ENCODE results near the gene TUBB6.

The TUBB6 gene

GRCh38 chr18:12315911-12316310 is 7.9 kb downstream of the TUBB6 start:
- no peak for DNase-seq

GRCh38 chr18:12317664-12318333 is 9.8 kb downstream of the TUBB6 start:
- DNase-seq, result no peak

- DNase-seq, result no peak
These were observed 10.3 kb downstream of the TUBB6 start for GRCh38 chr18:12318334-12318697.

GRCh38 chr18:12318857-12319256 is 10.8 kb downstream of the TUBB6 start:
- no peak for DNase-seq

GRCh38 chr18:12321333-12321732 is 13.3 kb downstream of the TUBB6 start:
- no peak for DNase-seq

- no peak for DNase-seq
These were observed 17.1 kb downstream of the TUBB6 start for GRCh38 chr18:12324991-12325725.

- DNase-seq, result no peak
These were observed 17.7 kb downstream of the TUBB6 start for GRCh38 chr18:12325726-12326245.

GRCh38 chr18:12326711-12327460 is 18.8 kb downstream of the TUBB6 start:
- no peak for DNase-seq

- peak; percentile 75 for DNase-seq
These were observed 19.6 kb downstream of the TUBB6 start for GRCh38 chr18:12327510-12328178.

GRCh38 chr18:12328179-12328823 is 20.3 kb downstream of the TUBB6 start:
- no peak for DNase-seq

- no peak for DNase-seq
These were observed 21.2 kb downstream of the TUBB6 start for GRCh38 chr18:12329125-12329698.

- no peak for DNase-seq
These were observed 22.7 kb downstream of the TUBB6 start for GRCh38 chr18:12330766-12331165.

GRCh38 chr18:12333506-12334290 is 25.7 kb downstream of the TUBB6 start:
- no peak for DNase-seq

GRCh38 chr18:12334366-12334808 is 26.3 kb downstream of the TUBB6 start:
- DNase-seq, result no peak

GRCh38 chr18:12334863-12335262 is 26.8 kb downstream of the TUBB6 start:
- DNase-seq, result no peak

- DNase-seq, result no peak
These were observed 27.5 kb downstream of the TUBB6 start for GRCh38 chr18:12335503-12335902.

- DNase-seq, result no peak
These were observed 28.2 kb downstream of the TUBB6 start for GRCh38 chr18:12336171-12336613.

GRCh38 chr18:12336887-12337286 is 28.8 kb downstream of the TUBB6 start:
- DNase-seq, result no peak

GRCh38 chr18:12338382-12338781 is 30.3 kb downstream of the TUBB6 start:
- no peak for DNase-seq

GRCh38 chr18:12340945-12341660 is 33.1 kb downstream of the TUBB6 start:
- no peak for DNase-seq
